Uterus (tissue), 4 donors: ENCODE data around the gene CPA3. TPM values are rescaled to one million over a fixed set of nuclear protein-coding genes. Genes with fewer than 3 reads are reported as not detected.

Experiments
- DNase-seq, 2 donors: peaks; one replicate each; pipeline ENCODE4 v3.0.0-alpha.2; 2019 to 2020
- H3K27ac ChIP-seq, 2 donors: fragments of 200-600 bp; sonication (generic); 1 replicate in 1 of 2; 2 replicates in 1 of 2; pipeline ENCODE4 v1.5.1; 2016 to 2018
- H3K27me3 ChIP-seq, 2 donors: fragments of 200-600 bp; sonication (generic); one replicate each; pipeline ENCODE4 v1.5.1; 2018 to 2019; ENCODE audit warnings: control low read depth in 1 of 2
- H3K36me3 ChIP-seq, 2 donors: fragments of 200-600 bp; sonication (generic); one replicate each; pipeline ENCODE4 v1.5.1; 2019; ENCODE audit warnings: control low read depth in 1 of 2
- H3K4me1 ChIP-seq, 2 donors: fragments of 200-600 bp; sonication (generic); one replicate each; pipeline ENCODE4 v1.5.1; 2018 to 2019; ENCODE audit warnings: control low read depth in 1 of 2
- H3K4me3 ChIP-seq, 2 donors: fragments of 200-600 bp; sonication (generic); 1 replicate in 1 of 2; 2 replicates in 1 of 2; pipeline ENCODE4 v1.5.1; 2018 to 2019; ENCODE audit warnings: mild to moderate bottlenecking in 1 of 2
- H3K9me3 ChIP-seq, 2 donors: fragments of 200-600 bp; sonication (generic); one replicate each; pipeline ENCODE4 v1.5.1; 2019; ENCODE audit warnings: control low read depth in 1 of 2
- POLR2A ChIP-seq, 2 donors: fragments of 450-650 bp; IDR thresholded peaks; one replicate each; pipeline ENCODE4 v1.6.1; 2016; ENCODE audit warnings: antibody characterized with exemption in 2 of 2, mild to moderate bottlenecking in 1 of 2, moderate library complexity in 1 of 2
- intact Hi-C: fragments of 100-400 bp; cut with DNase I; formaldehyde crosslinking; loops from one replicate; pipeline ENCODE4 v1.15.1; 2023; ENCODE audit warnings: low total_unique reads
- total RNA-seq, 4 donors: library from RNA; depleted of rRNA in 3 of 4; stranded (reverse); fragments of >200 nt in 3 of 4; gene quantifications; one replicate each; pipeline versions ENCODE4 v1.1.0 to v1.2.4, GENCODE V29; 2014 to 2023
- TF ChIP-seq, protein P1 (sequence below), 4 experiments: fragments of 200-600 bp in 2 of 4; fragments of 450-650 bp in 2 of 4; sonication (generic) in 2 of 4; IDR thresholded peaks; one replicate each; pipeline ENCODE4 v1.5.1; 2016 to 2019; ENCODE audit warnings: antibody characterized with exemption in 4 of 4, mild to moderate bottlenecking in 2 of 4, moderate library complexity in 1 of 4
- donor health status: DM: yes; HTN: yes; CAD: no.

Gene CPA3
- total RNA-seq, 4 donors from 2014 or later: 2.4 to 36.6 (median 6.0) TPM

DNA sequence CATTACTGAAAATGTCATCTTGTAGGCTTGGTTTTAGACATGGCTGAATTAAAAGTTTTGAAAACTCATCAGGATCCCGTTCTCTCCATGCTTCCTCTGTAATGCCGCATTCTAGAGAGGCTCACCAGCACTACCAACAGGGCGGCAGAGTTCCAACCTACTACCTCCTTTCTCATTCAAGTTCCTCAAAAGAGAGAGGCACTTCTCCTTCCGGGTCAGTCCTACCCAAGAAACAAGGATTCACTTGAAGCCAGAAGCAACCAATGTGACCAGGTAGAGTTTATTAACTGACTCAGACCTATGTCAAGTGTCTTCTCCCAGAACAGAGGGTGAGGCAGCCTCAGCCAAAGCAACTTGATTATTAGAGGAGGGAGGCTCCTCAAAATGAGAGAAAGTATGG is 66.5 kb downstream of the CPA3 start:
- intact Hi-C loops: no loop called here
- no peaks in the 10 kb centered on the region for H3K36me3 ChIP-seq
- no peak for DNase-seq
- no peaks in the 10 kb centered on the region for H3K9me3 ChIP-seq
- no peak overlapping the region for H3K4me3 ChIP-seq
- no peak overlapping the region for H3K27ac ChIP-seq
- no peaks in the 10 kb centered on the region for H3K4me1 ChIP-seq
- no peak for TF ChIP-seq POLR2A (IDR thresholded peaks at IDR 0.05)
- TF ChIP-seq, protein P1, sequence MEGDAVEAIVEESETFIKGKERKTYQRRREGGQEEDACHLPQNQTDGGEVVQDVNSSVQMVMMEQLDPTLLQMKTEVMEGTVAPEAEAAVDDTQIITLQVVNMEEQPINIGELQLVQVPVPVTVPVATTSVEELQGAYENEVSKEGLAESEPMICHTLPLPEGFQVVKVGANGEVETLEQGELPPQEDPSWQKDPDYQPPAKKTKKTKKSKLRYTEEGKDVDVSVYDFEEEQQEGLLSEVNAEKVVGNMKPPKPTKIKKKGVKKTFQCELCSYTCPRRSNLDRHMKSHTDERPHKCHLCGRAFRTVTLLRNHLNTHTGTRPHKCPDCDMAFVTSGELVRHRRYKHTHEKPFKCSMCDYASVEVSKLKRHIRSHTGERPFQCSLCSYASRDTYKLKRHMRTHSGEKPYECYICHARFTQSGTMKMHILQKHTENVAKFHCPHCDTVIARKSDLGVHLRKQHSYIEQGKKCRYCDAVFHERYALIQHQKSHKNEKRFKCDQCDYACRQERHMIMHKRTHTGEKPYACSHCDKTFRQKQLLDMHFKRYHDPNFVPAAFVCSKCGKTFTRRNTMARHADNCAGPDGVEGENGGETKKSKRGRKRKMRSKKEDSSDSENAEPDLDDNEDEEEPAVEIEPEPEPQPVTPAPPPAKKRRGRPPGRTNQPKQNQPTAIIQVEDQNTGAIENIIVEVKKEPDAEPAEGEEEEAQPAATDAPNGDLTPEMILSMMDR (IDR thresholded peaks at IDR 0.05): no peak
- no peaks in the 10 kb centered on the region for H3K27me3 ChIP-seq

DNA sequence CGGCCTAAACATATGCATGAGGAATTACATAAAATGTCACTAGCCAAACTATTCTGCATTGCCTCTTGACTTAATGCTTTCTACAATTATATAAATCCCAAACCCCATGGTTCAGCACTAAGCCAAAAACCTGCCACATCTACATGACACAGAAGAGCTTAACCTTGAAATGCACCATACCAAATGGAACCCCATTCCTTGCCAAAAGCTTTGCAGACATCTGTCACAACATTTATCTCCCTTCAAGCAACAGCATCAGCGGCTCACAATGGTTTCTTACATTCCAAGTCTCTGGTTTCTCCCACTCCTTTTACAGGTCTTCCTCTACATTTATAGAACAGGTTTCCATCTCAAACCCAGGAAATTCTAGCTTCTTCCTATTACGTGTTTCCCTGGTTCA is 67.9 kb downstream of the CPA3 start:
- Histone ChIP-seq H3K36me3 (no peaks in the 10 kb centered on the region), H3K9me3 (no peaks in the 10 kb centered on the region), H3K27ac (peak overlapping the region in 1 of 2 donors; percentile 27), H3K4me3 (no peak overlapping the region), H3K4me1 (no peaks in the 10 kb centered on the region), H3K27me3 (no peaks in the 10 kb centered on the region)
- DNase-seq: no peak
- intact Hi-C loops: no loop called here
- no peak for TF ChIP-seq POLR2A (IDR thresholded peaks at IDR 0.05)
- TF ChIP-seq, protein P1 (IDR thresholded peaks at IDR 0.05): no peak

DNA sequence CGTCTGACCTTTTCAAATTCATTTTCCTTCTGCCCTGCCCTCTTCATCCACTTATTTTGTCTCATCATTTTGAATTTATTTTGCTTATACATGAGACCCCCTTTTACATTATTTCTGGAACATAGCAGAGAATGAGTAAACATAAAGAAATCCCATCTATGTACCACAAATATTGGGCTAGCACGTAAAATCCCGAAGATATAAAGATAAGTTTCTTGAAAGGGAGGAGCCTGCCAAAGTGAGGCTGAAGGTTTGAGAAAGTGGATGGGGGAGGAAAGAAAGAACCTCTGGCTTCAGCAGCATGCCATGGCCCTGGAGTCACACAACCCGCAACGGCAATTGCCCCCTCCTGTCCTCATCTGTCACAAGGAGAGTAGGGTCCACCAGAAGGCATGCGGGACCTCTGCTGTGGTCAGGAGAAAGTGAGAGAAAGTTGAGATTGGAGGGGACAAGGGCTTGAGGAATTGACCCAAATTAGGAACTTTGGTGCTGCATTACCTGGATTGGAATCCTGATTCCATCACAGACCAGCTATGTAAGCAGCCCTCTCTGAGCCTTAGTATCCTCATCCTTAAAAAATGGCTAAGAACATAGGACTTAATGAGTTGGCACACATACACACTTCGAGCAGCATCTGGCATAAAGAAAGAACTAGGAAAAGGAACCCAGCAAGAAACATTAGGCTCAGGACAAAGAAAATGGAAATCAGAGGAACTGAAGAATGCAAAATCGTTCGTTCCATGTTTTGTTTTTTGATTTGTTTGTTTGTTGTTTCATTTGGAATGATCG is 72.6 kb downstream of the CPA3 start:
- Histone ChIP-seq H3K36me3 (no peaks in the 10 kb centered on the region), H3K9me3 (no peaks in the 10 kb centered on the region), H3K4me3 (no peak overlapping the region), H3K27ac (no peak overlapping the region), H3K27me3 (no peaks in the 10 kb centered on the region), H3K4me1 (no peaks in the 10 kb centered on the region)
- intact Hi-C loops: no loop called here
- no peak for TF ChIP-seq POLR2A (IDR thresholded peaks at IDR 0.05)
- no peak for DNase-seq

DNA sequence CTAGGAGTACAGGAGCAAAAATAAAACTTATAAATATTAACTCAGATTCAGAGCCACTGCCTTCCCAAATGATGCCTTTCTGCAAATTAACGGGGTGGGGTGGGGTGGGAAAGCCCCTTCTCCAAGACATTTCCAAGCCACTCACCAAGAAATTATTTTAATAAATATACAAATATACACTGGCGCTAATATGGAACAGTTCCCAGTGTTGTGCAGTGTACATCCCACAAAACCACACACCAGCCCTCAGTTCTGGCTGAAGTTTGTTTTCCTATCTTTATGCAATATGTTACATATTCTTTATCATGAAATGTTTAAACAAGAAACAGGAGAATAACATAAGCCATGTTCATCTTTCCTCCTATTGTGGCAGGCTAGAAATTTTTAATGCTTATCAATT is 73.2 kb downstream of the CPA3 start:
- Histone ChIP-seq H3K36me3 (no peaks in the 10 kb centered on the region), H3K4me1 (no peaks in the 10 kb centered on the region), H3K27ac (no peak overlapping the region), H3K9me3 (no peaks in the 10 kb centered on the region), H3K4me3 (no peak overlapping the region), H3K27me3 (no peaks in the 10 kb centered on the region)
- no peak for TF ChIP-seq POLR2A (IDR thresholded peaks at IDR 0.05)
- TF ChIP-seq, protein P1 (IDR thresholded peaks at IDR 0.05): no peak
- intact Hi-C loops: no loop called here
- DNase-seq: no peak

DNA sequence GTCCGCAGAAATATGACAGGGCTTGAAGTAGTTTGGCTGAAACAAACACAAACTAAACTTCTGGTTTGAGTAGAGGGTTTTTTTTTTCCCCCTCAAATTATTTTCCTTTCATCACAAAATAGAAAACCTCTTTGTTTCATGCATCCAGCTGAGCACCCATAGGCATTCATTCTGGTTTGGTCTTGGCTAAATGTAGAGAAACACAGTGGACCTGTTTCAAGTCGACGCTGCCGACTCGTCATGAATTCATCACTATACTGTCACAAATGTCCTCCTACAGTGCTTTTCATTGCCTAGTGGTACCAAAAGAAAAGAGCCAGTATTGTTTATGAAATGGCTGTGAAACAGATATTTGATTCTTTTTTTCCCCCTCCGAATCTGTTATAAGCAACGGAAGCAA is 73.8 kb downstream of the CPA3 start:
- Histone ChIP-seq H3K9me3 (no peaks in the 10 kb centered on the region), H3K27ac (no peak overlapping the region), H3K36me3 (no peaks in the 10 kb centered on the region), H3K4me3 (no peak overlapping the region), H3K4me1 (no peaks in the 10 kb centered on the region), H3K27me3 (no peaks in the 10 kb centered on the region)
- intact Hi-C loops: no loop called here
- TF ChIP-seq, protein P1 (IDR thresholded peaks at IDR 0.05): no peak
- TF ChIP-seq POLR2A (IDR thresholded peaks at IDR 0.05): no peak
- no peak for DNase-seq
